Endodermal cell (in vitro differentiated cells): ENCODE measurements around the gene PRELP. TPM values are rescaled to one million over a fixed set of nuclear protein-coding genes. Genes with fewer than 3 reads are reported as not detected.

Experiments
- DNase-seq: peaks from one replicate; pipeline ENCODE4 v3.0.0-alpha.2; 2017
- H3K27ac ChIP-seq: 2 replicates; pipeline ENCODE4 v1.5.1; 2013; ENCODE audit warnings: mild to moderate bottlenecking, low read depth, low read length, moderate library complexity
- H3K27me3 ChIP-seq: 2 replicates; pipeline ENCODE4 v1.6.1; 2013; ENCODE audit warnings: mild to moderate bottlenecking, low read length, moderate library complexity; ENCODE audit not compliant: insufficient read depth, control insufficient read depth, poor library complexity, severe bottlenecking
- H3K36me3 ChIP-seq: 2 replicates; pipeline ENCODE4 v1.7.0; 2013; ENCODE audit warnings: mild to moderate bottlenecking, low read length, moderate library complexity; ENCODE audit not compliant: control insufficient read depth, insufficient read depth
- H3K4me1 ChIP-seq: one replicate; pipeline ENCODE4 v1.7.0; 2013; ENCODE audit warnings: low read length; ENCODE audit not compliant: control insufficient read depth, insufficient read depth
- H3K4me3 ChIP-seq: 2 replicates; pipeline ENCODE4 v1.5.1; 2013; ENCODE audit warnings: mild to moderate bottlenecking, low read length, moderate library complexity
- H3K9ac ChIP-seq: 2 replicates; pipeline ENCODE4 v1.6.1; 2013; ENCODE audit warnings: mild to moderate bottlenecking, low read length, moderate library complexity; ENCODE audit not compliant: poor library complexity, severe bottlenecking; ENCODE audit errors: extremely low read depth
- H3K9me3 ChIP-seq: 2 replicates; pipeline ENCODE4 v1.6.1; 2013; ENCODE audit warnings: mild to moderate bottlenecking, low read length, moderate library complexity; ENCODE audit not compliant: control insufficient read depth
- H3K27ac Mint-ChIP-seq: 2 replicates; pipeline ENCODE4 v1.8.0; 2020; ENCODE audit warnings: mixed read lengths
- H3K27me3 Mint-ChIP-seq: 2 replicates; pipeline ENCODE4 v1.8.0; 2021; ENCODE audit warnings: mild to moderate bottlenecking, mixed read lengths; ENCODE audit not compliant: insufficient read depth
- H3K36me3 Mint-ChIP-seq: 2 replicates; pipeline ENCODE4 v1.8.0; 2020; ENCODE audit warnings: low read depth, mixed read lengths
- H3K4me1 Mint-ChIP-seq: 2 replicates; pipeline ENCODE4 v1.8.0; 2020; ENCODE audit warnings: mixed read lengths
- H3K4me3 Mint-ChIP-seq: 2 replicates; pipeline ENCODE4 v1.8.0; 2020; ENCODE audit warnings: mild to moderate bottlenecking, moderate library complexity, mixed read lengths
- H3K9me3 Mint-ChIP-seq: 2 replicates; pipeline ENCODE4 v1.8.0; 2020; ENCODE audit warnings: mild to moderate bottlenecking, mixed read lengths
- WGBS, 2 experiments: methylation state at CpG; one replicate each; pipeline versions ENCODE4 v1.1.5 to v1.1.7; 2013; ENCODE audit warnings: missing lambda C conversion rate in 2 of 2, mixed read lengths in 1 of 2; ENCODE audit not compliant: insufficient coverage in 1 of 2, insufficient read length in 1 of 2; 5-methylcytosine and 5-hydroxymethylcytosine counted together
- total RNA-seq, 2 donors: library from RNA; stranded (reverse); fragmentation: NEBNext Ultra II Directional in 1 of 2; extraction: Animal tissue kit (Norgen Biotek cat#: 25700) in 1 of 2; gene quantifications; 2 replicates in 1 of 2; 3 replicates in 1 of 2; pipeline ENCODE4 v1.2.1, GENCODE V29; 2021
- TF ChIP-seq, protein P1 (sequence below): fragments of 200-600 bp; sonication (generic); conservative IDR thresholded peaks from 2 replicates; pipeline ENCODE4 v1.5.0; 2021; ENCODE audit warnings: antibody characterized with exemption, mild to moderate bottlenecking

Gene PRELP
- total RNA-seq, 2 donors from 2014 or later, result 0.66 to 3.9 TPM

DNA sequence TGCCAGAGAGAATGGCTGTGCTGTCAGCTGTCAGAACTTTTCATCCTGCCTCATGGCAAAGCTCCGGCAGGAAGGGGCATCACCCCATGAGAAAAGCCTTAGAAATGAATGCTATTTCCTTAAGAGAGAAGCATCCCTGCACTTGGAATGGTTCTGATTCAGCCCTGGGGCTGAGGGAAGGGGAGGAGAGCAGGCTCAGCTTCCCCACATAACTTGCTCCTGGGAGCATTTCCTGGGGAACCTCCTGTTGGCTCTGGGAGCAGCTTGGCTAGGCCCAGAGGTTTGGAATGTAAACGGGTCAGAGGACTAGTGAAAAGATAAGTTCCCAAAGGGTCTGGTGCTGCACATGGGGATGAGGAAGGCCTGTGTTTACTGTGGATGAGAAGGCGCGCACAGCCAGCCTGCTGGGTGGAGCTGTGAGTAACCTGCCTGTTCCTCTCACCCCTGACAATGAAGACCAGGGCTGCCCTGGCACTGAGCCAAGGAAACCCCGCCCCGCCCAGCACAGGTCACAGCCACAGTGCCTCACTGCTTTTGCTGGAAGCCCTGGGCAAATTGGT is 5.0 kb downstream of the PRELP start:
- WGBS, 2 experiments, result 68 to 70% methylated on average over 4 to 6 of the region's 6 CpGs
- no peak overlapping the region for H3K9ac ChIP-seq
- H3K27me3 ChIP-seq, result no peaks in the 10 kb centered on the region
- no peak overlapping the region for H3K4me3 ChIP-seq
- no peaks in the 10 kb centered on the region for H3K9me3 ChIP-seq
- peaks cover 6% of the 10 kb centered on the region for H3K4me1 ChIP-seq
- H3K4me3 Mint-ChIP-seq, result no peak overlapping the region
- peaks cover 4% of the 10 kb centered on the region for H3K27me3 Mint-ChIP-seq
- DNase-seq, result peak; percentile 78
- H3K36me3 Mint-ChIP-seq, result no peaks in the 10 kb centered on the region
- peak overlapping the region; percentile 49 for H3K27ac Mint-ChIP-seq
- H3K9me3 Mint-ChIP-seq, result no peaks in the 10 kb centered on the region
- no peaks in the 10 kb centered on the region for H3K36me3 ChIP-seq
- H3K4me1 Mint-ChIP-seq, result peaks cover 24% of the 10 kb centered on the region
- TF ChIP-seq, protein P1, sequence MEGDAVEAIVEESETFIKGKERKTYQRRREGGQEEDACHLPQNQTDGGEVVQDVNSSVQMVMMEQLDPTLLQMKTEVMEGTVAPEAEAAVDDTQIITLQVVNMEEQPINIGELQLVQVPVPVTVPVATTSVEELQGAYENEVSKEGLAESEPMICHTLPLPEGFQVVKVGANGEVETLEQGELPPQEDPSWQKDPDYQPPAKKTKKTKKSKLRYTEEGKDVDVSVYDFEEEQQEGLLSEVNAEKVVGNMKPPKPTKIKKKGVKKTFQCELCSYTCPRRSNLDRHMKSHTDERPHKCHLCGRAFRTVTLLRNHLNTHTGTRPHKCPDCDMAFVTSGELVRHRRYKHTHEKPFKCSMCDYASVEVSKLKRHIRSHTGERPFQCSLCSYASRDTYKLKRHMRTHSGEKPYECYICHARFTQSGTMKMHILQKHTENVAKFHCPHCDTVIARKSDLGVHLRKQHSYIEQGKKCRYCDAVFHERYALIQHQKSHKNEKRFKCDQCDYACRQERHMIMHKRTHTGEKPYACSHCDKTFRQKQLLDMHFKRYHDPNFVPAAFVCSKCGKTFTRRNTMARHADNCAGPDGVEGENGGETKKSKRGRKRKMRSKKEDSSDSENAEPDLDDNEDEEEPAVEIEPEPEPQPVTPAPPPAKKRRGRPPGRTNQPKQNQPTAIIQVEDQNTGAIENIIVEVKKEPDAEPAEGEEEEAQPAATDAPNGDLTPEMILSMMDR, result no peak
- no peak overlapping the region for H3K27ac ChIP-seq

DNA sequence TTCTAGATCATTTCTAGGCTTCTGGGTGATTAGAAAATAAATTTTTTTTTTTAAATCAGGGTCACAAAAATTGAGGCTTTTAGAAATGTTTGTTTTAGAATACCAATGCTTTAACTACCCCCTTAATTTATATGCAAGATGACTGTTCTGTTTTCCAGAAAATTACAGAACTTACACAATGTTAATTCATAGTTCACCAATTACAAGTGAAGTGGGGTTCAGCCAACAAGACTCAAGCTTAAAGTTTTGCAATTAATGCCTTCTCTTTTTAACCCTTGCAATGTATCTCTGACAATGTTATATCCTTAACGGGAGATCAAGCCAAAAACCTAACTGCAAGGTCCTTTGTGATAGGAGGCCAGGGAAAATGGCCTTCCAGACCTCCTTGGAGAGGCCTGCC is 5.6 kb downstream of the PRELP start:
- Mint-ChIP-seq H3K9me3 (no peaks in the 10 kb centered on the region), H3K4me1 (peaks cover 18% of the 10 kb centered on the region), H3K27ac (no peak overlapping the region), H3K4me3 (no peak overlapping the region), H3K36me3 (no peaks in the 10 kb centered on the region), H3K27me3 (peaks cover 4% of the 10 kb centered on the region)
- H3K27me3 ChIP-seq, result no peaks in the 10 kb centered on the region
- DNase-seq, result no peak
- 88% methylated on average over 1 of the region's 1 CpG; no CpG with 5 or more reads in 1 of the 2 experiments for WGBS, 2 experiments
- no peak overlapping the region for H3K4me3 ChIP-seq
- H3K36me3 ChIP-seq, result no peaks in the 10 kb centered on the region
- H3K9me3 ChIP-seq, result no peaks in the 10 kb centered on the region
- TF ChIP-seq, protein P1, result no peak
- H3K4me1 ChIP-seq, result peaks cover 6% of the 10 kb centered on the region
- no peak overlapping the region for H3K27ac ChIP-seq
- H3K9ac ChIP-seq, result no peak overlapping the region

DNA sequence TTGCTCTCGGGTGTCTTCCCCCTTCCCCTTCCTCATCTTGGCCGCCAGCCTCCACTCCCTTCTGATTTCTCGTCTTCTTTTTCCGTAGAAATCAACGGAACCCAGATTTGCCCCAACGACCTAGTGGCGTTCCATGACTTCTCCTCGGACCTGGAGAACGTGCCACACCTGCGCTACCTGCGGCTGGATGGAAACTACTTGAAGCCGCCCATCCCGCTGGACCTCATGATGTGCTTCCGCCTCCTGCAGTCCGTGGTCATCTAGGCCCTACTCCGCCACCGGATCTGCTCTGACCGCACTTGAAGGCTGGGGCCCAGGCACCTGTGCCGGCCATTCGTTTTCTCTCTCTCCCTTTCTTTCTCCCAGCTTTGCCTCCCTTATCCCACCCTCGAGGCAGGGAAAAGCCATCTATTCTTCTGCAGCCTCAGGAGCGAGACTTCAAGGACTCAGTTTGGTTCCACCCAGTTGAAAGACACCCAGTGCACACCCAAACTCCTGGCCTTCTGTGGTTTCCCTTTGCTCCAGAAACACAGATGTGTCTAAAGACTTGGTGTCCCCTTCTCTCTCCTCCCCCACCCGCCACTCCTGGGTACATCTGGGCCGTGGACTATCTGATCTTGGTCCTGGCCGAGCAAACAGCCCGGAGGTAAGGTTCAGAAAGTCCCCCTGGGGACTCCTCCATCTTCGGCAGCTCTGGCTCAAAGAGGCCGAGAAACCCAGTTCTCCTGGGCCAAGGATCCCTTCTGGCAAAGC is 11.2 kb downstream of the PRELP start:
- Mint-ChIP-seq H3K9me3 (no peaks in the 10 kb centered on the region), H3K27ac (peak overlapping the region; percentile 94), H3K4me3 (peak overlapping the region; percentile 64), H3K4me1 (peaks cover 22% of the 10 kb centered on the region), H3K27me3 (peaks cover 2% of the 10 kb centered on the region), H3K36me3 (no peaks in the 10 kb centered on the region)
- Histone ChIP-seq H3K9ac (no peak overlapping the region), H3K27me3 (no peaks in the 10 kb centered on the region), H3K36me3 (no peaks in the 10 kb centered on the region), H3K27ac (no peak overlapping the region), H3K9me3 (no peaks in the 10 kb centered on the region), H3K4me3 (no peak overlapping the region), H3K4me1 (no peaks in the 10 kb centered on the region)
- 92 to 94% methylated on average over 26 to 28 of the region's 28 CpGs for WGBS, 2 experiments
- DNase-seq, result no peak
- TF ChIP-seq, protein P1, result no peak
